H1 (cell line): ENCODE measurements around the gene SLC41A1. TPM values are rescaled to one million over a fixed set of nuclear protein-coding genes. Genes with fewer than 3 reads are reported as not detected.
"Not testable (repeated sequence)": the region's sequence is repeated elsewhere in the genome, so short reads cannot be mapped to it uniquely, and the experiment has no call there.

ENCODE experiments used
- CTCF ChIA-PET: fragments of 300-600 bp; sonication (Branson Sonifier 250); formaldehyde crosslinking; loops from one replicate; lab custom pipeline; 2021; ENCODE audit not compliant: partially characterized antibody; lab: Charles Lee
- POLR2A ChIA-PET: fragments of 300-600 bp; sonication (Branson Sonifier 250); formaldehyde crosslinking; loops from one replicate; lab custom pipeline; 2021; ENCODE audit warnings: inconsistent platforms; ENCODE audit not compliant: partially characterized antibody; lab: Charles Lee
- DNase-seq, 2 experiments: peaks; one replicate each; pipeline versions ENCODE4 v3.0.0 to v3.0.0-alpha.2; 2010 to 2022; ENCODE audit warnings: low spot score in 2 of 2, low read depth in 1 of 2, mixed read lengths in 1 of 2
- FAIRE-seq: peaks from 2 replicates; lab custom pipeline; 2011; peaks lifted over from hg19 to GRCh38; lab: Jason Lieb, UNC
- H2AFZ ChIP-seq: 2 replicates; pipeline ENCODE4 v1.8.1; 2012; ENCODE audit warnings: low read length, inconsistent platforms
- H2AK5ac ChIP-seq: 2 replicates; pipeline ENCODE4 v1.6.1; 2013; ENCODE audit warnings: low read depth, low read length
- H2BK120ac ChIP-seq: replicated peaks from 2 replicates; pipeline ENCODE3; 2013; ENCODE audit warnings: low read depth, low read length, inconsistent platforms
- H2BK12ac ChIP-seq: 2 replicates; pipeline ENCODE4 v1.6.1; 2013; ENCODE audit warnings: low read depth, low read length
- H2BK15ac ChIP-seq: 2 replicates; pipeline ENCODE4 v1.6.1; 2013; ENCODE audit warnings: low read length
- H2BK20ac ChIP-seq: 2 replicates; pipeline ENCODE4 v1.6.1; 2013; ENCODE audit warnings: low read length
- H2BK5ac ChIP-seq: 2 replicates; pipeline ENCODE4 v1.6.1; 2013; ENCODE audit warnings: low read depth, low read length
- H3K14ac ChIP-seq: 2 replicates; pipeline ENCODE4 v1.6.1; 2013; ENCODE audit warnings: inconsistent platforms; ENCODE audit not compliant: insufficient read length
- H3K18ac ChIP-seq: 2 replicates; pipeline ENCODE4 v1.6.1; 2013; ENCODE audit warnings: low read length; ENCODE audit errors: extremely low read depth
- H3K23ac ChIP-seq: 2 replicates; pipeline ENCODE4 v1.6.1; 2013; ENCODE audit warnings: inconsistent platforms; ENCODE audit not compliant: insufficient read length
- H3K23me2 ChIP-seq: 2 replicates; pipeline ENCODE4 v1.6.1; 2013; ENCODE audit warnings: low read depth, low read length
- H3K27ac ChIP-seq: 2 replicates; pipeline ENCODE4 v1.6.1; 2011; ENCODE audit warnings: low read depth, low read length, inconsistent platforms
- H3K27me3 ChIP-seq, 4 experiments: replicated peaks in 1 of 4; 1 replicate in 1 of 4; 2 replicates in 3 of 4; pipeline versions ENCODE4 v1.6.1 to v1.8.1; 2011 to 2013; ENCODE audit warnings: low read length in 3 of 4, mild to moderate bottlenecking in 3 of 4, inconsistent platforms in 2 of 4, mixed read lengths in 2 of 4, moderate library complexity in 1 of 4; ENCODE audit not compliant: control insufficient read depth in 3 of 4, insufficient read depth in 3 of 4; ENCODE audit errors: extremely low read depth in 1 of 4
- H3K36me3 ChIP-seq, 4 experiments: 2 replicates each; pipeline versions ENCODE4 v1.6.1 to v1.8.1; 2011 to 2013; ENCODE audit warnings: mild to moderate bottlenecking in 4 of 4, low read length in 3 of 4, moderate library complexity in 2 of 4, control low read depth in 1 of 4, inconsistent platforms in 1 of 4; ENCODE audit not compliant: insufficient read depth in 4 of 4, control insufficient read depth in 2 of 4
- H3K4ac ChIP-seq: replicated peaks from 2 replicates; pipeline ENCODE3; 2013; ENCODE audit warnings: low read length, low read depth, mixed read lengths, inconsistent platforms; ENCODE audit not compliant: insufficient read length
- H3K4me1 ChIP-seq, 4 experiments: replicated peaks in 1 of 4; 1 replicate in 1 of 4; 2 replicates in 3 of 4; pipeline versions ENCODE4 v1.6.1 to v1.8.1; 2011 to 2013; ENCODE audit warnings: low read length in 3 of 4, inconsistent platforms in 2 of 4, mixed read lengths in 1 of 4; ENCODE audit not compliant: insufficient read depth in 4 of 4, control insufficient read depth in 3 of 4
- H3K4me2 ChIP-seq, 2 experiments: 2 replicates each; pipeline versions ENCODE4 v1.6.1 to v1.8.1; 2011 to 2013; ENCODE audit warnings: low read depth in 2 of 2, low read length in 2 of 2, control low read depth in 1 of 2, inconsistent platforms in 1 of 2, mild to moderate bottlenecking in 1 of 2; ENCODE audit not compliant: insufficient read depth in 1 of 2
- H3K4me3 ChIP-seq, 4 experiments: fragments of 200-600, 300-600 bp in 1 of 4; sonication (generic), shearing (Covaris generic), sonication (Bioruptor Twin) in 1 of 4; 2 replicates each; pipeline versions ENCODE4 v1.5.1 to v1.8.1; 2011 to 2016; ENCODE audit warnings: low read length in 4 of 4, low read depth in 3 of 4, control low read depth in 2 of 4, inconsistent platforms in 2 of 4, mild to moderate bottlenecking in 2 of 4, mixed read lengths in 1 of 4, moderate library complexity in 1 of 4; ENCODE audit not compliant: insufficient read depth in 2 of 4; ENCODE audit errors: extremely low read depth in 1 of 4
- H3K56ac ChIP-seq: replicated peaks from 2 replicates; pipeline ENCODE3; 2013; ENCODE audit warnings: low read depth, mild to moderate bottlenecking, mixed read lengths, low read length, inconsistent platforms; ENCODE audit not compliant: insufficient read length
- H3K79me1 ChIP-seq: 2 replicates; pipeline ENCODE4 v1.6.1; 2013; ENCODE audit warnings: low read depth, low read length, control low read depth
- H3K79me2 ChIP-seq, 2 experiments: 2 replicates each; pipeline versions ENCODE4 v1.6.1 to v1.8.1; 2012 to 2013; ENCODE audit warnings: low read length in 2 of 2, mild to moderate bottlenecking in 2 of 2, inconsistent platforms in 1 of 2; ENCODE audit not compliant: insufficient read depth in 2 of 2, control insufficient read depth in 1 of 2
- H3K9ac ChIP-seq, 4 experiments: replicated peaks in 1 of 4; 1 replicate in 1 of 4; 2 replicates in 3 of 4; pipeline versions ENCODE4 v1.6.1 to v1.8.1; 2011 to 2013; ENCODE audit warnings: low read depth in 3 of 4, low read length in 3 of 4, control low read depth in 2 of 4, mild to moderate bottlenecking in 2 of 4, moderate library complexity in 2 of 4, inconsistent platforms in 1 of 4; ENCODE audit errors: extremely low read depth in 1 of 4
- H3K9me3 ChIP-seq, 2 experiments: 2 replicates each; pipeline versions ENCODE4 v1.6.1 to v1.8.1; 2012 to 2013; ENCODE audit warnings: mild to moderate bottlenecking in 2 of 2, moderate library complexity in 2 of 2, control low read depth in 1 of 2, inconsistent platforms in 1 of 2, low read depth in 1 of 2, low read length in 1 of 2, mixed read lengths in 1 of 2; ENCODE audit not compliant: insufficient read depth in 2 of 2
- H4K20me1 ChIP-seq, 2 experiments: replicated peaks in 1 of 2; 2 replicates each; pipeline versions ENCODE3 to v1.8.1; 2011 to 2013; ENCODE audit warnings: inconsistent platforms in 2 of 2, low read length in 2 of 2, mild to moderate bottlenecking in 1 of 2; ENCODE audit not compliant: insufficient read depth in 2 of 2, control insufficient read depth in 1 of 2
- H4K5ac ChIP-seq: 2 replicates; pipeline ENCODE4 v1.6.1; 2013; ENCODE audit warnings: low read length, low read depth, mixed read lengths, inconsistent platforms; ENCODE audit not compliant: insufficient read length
- H4K8ac ChIP-seq: 2 replicates; pipeline ENCODE4 v1.8.0; 2013; ENCODE audit warnings: mild to moderate bottlenecking, moderate library complexity, low read length, inconsistent platforms; ENCODE audit not compliant: insufficient read depth; ENCODE audit errors: extremely low read depth
- H4K91ac ChIP-seq: replicated peaks from 2 replicates; pipeline ENCODE3; 2013; ENCODE audit warnings: low read length, mixed read lengths, inconsistent platforms; ENCODE audit not compliant: insufficient read length
- WGBS, 2 experiments: shearing (Covaris generic) in 1 of 2; methylation state at CpG; one replicate each; pipeline versions ENCODE4 v1.1.6 to v1.1.7; 2013 to 2015; ENCODE audit warnings: low lambda C conversion rate in 2 of 2, mixed read lengths in 2 of 2, inconsistent platforms in 1 of 2, low coverage in 1 of 2, missing lambda C conversion rate in 1 of 2; ENCODE audit not compliant: insufficient replicate concordance in 2 of 2, insufficient coverage in 1 of 2, insufficient read length in 1 of 2; ENCODE audit errors: extremely low coverage in 1 of 2, missing lambda C conversion rate in 1 of 2; 5-methylcytosine and 5-hydroxymethylcytosine counted together
- polyA plus RNA-seq, 7 experiments: library from polyadenylated mRNA; depleted of rRNA in 3 of 7; stranded (reverse) in 5 of 7; unstranded in 2 of 7; fragments of >200 nt in 5 of 7; fragments of 200-250 nt in 2 of 7; gene quantifications; 1 replicate in 5 of 7; 2 replicates in 1 of 7; 4 replicates in 1 of 7; pipeline versions ENCODE4 v1.2.1 to v1.2.3, GENCODE V29; 2011 to 2013; ENCODE audit warnings: missing spikeins in 2 of 7, mixed read lengths in 2 of 7
- total RNA-seq: library from RNA; stranded (reverse); fragmentation: NEBNext Ultra II Directional; extraction: Animal tissue kit (Norgen Biotek cat#: 25700); gene quantifications from 2 replicates; pipeline ENCODE4 v1.2.1, GENCODE V29; 2021

SLC41A1 gene
- total and polyA plus RNA-seq, 2 of the 8 experiments (the other 6 are each of a cell fraction or from before 2014, with no cell fraction given) = 41.2 to 42.3 TPM

- not testable (repeated sequence) for H2BK20ac ChIP-seq, H3K23me2 ChIP-seq, H3K4me3 ChIP-seq, H2BK5ac ChIP-seq, H3K79me1 ChIP-seq, H3K27me3 ChIP-seq, H3K9ac ChIP-seq, H2BK120ac ChIP-seq, H3K9me3 ChIP-seq, H3K36me3 ChIP-seq, H3K18ac ChIP-seq, H4K5ac ChIP-seq, FAIRE-seq, H4K20me1 ChIP-seq, H3K4me1 ChIP-seq, H4K8ac ChIP-seq, H3K79me2 ChIP-seq, H3K14ac ChIP-seq, DNase-seq, H3K23ac ChIP-seq, H3K4me2 ChIP-seq, H2BK15ac ChIP-seq, H3K4ac ChIP-seq, H2AFZ ChIP-seq, H4K91ac ChIP-seq, H2AK5ac ChIP-seq, H3K27ac ChIP-seq, H2BK12ac ChIP-seq, H3K56ac ChIP-seq
- WGBS, 2 experiments = 82% methylated on average over 2 of the region's 2 CpGs; no CpG with 5 or more reads in 1 of the 2 experiments
- CTCF ChIA-PET = interaction anchor here (1.0 to 1.7 kb wide), 3 partner anchors 9 to 66 kb away, joined by 3 to 6 read pairs (median 4); no protein-coding TSS in a partner anchor
- POLR2A ChIA-PET = interaction anchor here (1.2 kb wide), 1 partner anchor 30 kb away, joined by 3 read pairs; no protein-coding TSS in a partner anchor
Observed at GRCh38 chr1:205857501-205857900, 44.5 kb upstream of the SLC41A1 start.
